CD4-positive, alpha-beta memory T cell (primary cell): ENCODE results near the gene SMC3. TPM values are rescaled to one million over a fixed set of nuclear protein-coding genes. Genes with fewer than 3 reads are reported as not detected.
A peak's percentile ranks its signal among the peaks of the same experiment; 100 is the strongest.
"Not testable (repeated sequence)": the region's sequence is repeated elsewhere in the genome, so short reads cannot be mapped to it uniquely, and the experiment has no call there.

Source experiments
- CTCF ChIA-PET: fragments of 350-600 bp; sonication (Branson Sonifier 250); formaldehyde crosslinking; loops from one replicate; lab custom pipeline; 2021; ENCODE audit warnings: inconsistent platforms; ENCODE audit not compliant: partially characterized antibody; lab: Charles Lee
- POLR2A ChIA-PET: fragments of 350-600 bp; sonication (Branson Sonifier 250); formaldehyde crosslinking; loops from one replicate; lab custom pipeline; 2021; ENCODE audit not compliant: partially characterized antibody; lab: Charles Lee
- DNase-seq, 5 donors: peaks; one replicate each; pipeline versions ENCODE4 v3.0.0 to v3.0.0-alpha.2; 2020 to 2022; ENCODE audit warnings: mixed read lengths in 1 of 5
- H3K27ac ChIP-seq: one replicate; pipeline ENCODE4 v1.7.0; 2013; ENCODE audit warnings: low read depth, low read length
- H3K27me3 ChIP-seq: 2 replicates; pipeline ENCODE4 v1.7.0; 2013; ENCODE audit warnings: mild to moderate bottlenecking, low read length, moderate library complexity; ENCODE audit not compliant: insufficient read depth
- H3K36me3 ChIP-seq: 2 replicates; pipeline ENCODE4 v1.7.0; 2013; ENCODE audit warnings: mild to moderate bottlenecking, low read length, moderate library complexity; ENCODE audit not compliant: insufficient read depth
- H3K4me1 ChIP-seq: 2 replicates; pipeline ENCODE4 v1.7.0; 2013; ENCODE audit warnings: mild to moderate bottlenecking, low read length, moderate library complexity; ENCODE audit not compliant: insufficient read depth
- H3K4me3 ChIP-seq, 2 donors: one replicate each; pipeline ENCODE4 v1.7.0; 2013; ENCODE audit warnings: low read length in 2 of 2, mild to moderate bottlenecking in 1 of 2
- H3K9me3 ChIP-seq, 2 donors: one replicate each; pipeline ENCODE4 v1.7.0; 2013; ENCODE audit warnings: low read length in 2 of 2, control low read depth in 1 of 2; ENCODE audit not compliant: control insufficient read depth in 1 of 2
- H3K27ac Mint-ChIP-seq, 7 donors: one replicate each; pipeline ENCODE4 v1.8.0; 2020 to 2021; ENCODE audit warnings: mixed read lengths in 7 of 7, mild to moderate bottlenecking in 6 of 7, inconsistent platforms in 3 of 7, moderate library complexity in 3 of 7
- H3K27me3 Mint-ChIP-seq, 2 donors: one replicate each; pipeline ENCODE4 v1.8.0; 2020 to 2021; ENCODE audit warnings: mixed read lengths in 2 of 2
- H3K36me3 Mint-ChIP-seq, 2 donors: one replicate each; pipeline ENCODE4 v1.8.0; 2020 to 2021; ENCODE audit warnings: mixed read lengths in 2 of 2, inconsistent platforms in 1 of 2, mild to moderate bottlenecking in 1 of 2
- H3K4me1 Mint-ChIP-seq, 4 donors: one replicate each; pipeline ENCODE4 v1.8.0; 2020 to 2021; ENCODE audit warnings: mixed read lengths in 4 of 4, mild to moderate bottlenecking in 1 of 4
- H3K4me3 Mint-ChIP-seq, 8 donors: one replicate each; pipeline ENCODE4 v1.8.0; 2020 to 2021; ENCODE audit warnings: mixed read lengths in 8 of 8, mild to moderate bottlenecking in 7 of 8, moderate library complexity in 6 of 8, inconsistent platforms in 3 of 8
- H3K9me3 Mint-ChIP-seq, 8 donors: one replicate each; pipeline ENCODE4 v1.8.0; 2020 to 2021; ENCODE audit warnings: mixed read lengths in 8 of 8, mild to moderate bottlenecking in 5 of 8, inconsistent platforms in 3 of 8, moderate library complexity in 1 of 8
- intact Hi-C: fragments of 100-400 bp; cut with micrococcal nuclease; formaldehyde crosslinking; loops from one replicate; pipeline ENCODE4 v1.15.1; 2023
- polyA plus RNA-seq, 2 donors: library from polyadenylated mRNA; unstranded; fragments of 300-500 nt; fragmentation: Illumina TruSeq; gene quantifications; one replicate each; pipeline ENCODE4 v1.2.3, GENCODE V29; 2021
- total RNA-seq, 2 experiments: library from RNA; stranded (reverse); gene quantifications; one replicate each; pipeline ENCODE4 v1.2.3, GENCODE V29; 2021

SMC3 gene
- total and polyA plus RNA-seq, 4 experiments from 2014 or later: 43.8 to 96.1 (median 56.4) TPM

DNA sequence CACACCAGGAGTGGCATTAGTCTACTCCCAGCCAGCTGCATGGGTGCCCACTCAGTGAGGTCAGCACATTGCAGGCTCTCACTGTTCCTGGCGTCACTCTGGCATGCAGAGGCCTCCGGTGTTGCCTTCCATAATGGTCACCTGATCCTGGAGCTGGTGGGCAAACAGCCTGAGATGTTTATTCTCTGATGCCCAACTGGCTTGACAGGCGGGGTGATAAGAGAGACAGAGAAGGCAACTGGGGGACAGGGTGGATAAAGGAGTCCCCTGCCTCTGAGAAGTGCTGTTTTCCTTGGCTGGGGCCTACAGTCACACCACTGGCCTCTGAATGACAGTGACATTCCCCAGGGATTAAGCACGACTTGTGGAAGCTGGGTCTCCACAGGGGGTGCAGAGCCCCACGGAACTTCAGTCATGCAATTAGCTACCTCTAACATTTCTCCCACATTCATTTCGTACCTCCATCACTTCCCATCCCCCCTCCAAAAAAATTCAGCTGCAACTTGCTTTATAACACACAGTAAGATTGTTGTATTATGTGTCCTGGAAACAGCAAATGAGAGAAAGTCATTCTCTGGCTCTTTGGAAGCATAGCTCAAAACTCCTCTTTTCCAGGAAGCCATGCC is 69.5 kb downstream of the SMC3 start:
- H3K9me3 Mint-ChIP-seq: no peaks in the 10 kb centered on the region
- Histone ChIP-seq H3K4me3 (no peak overlapping the region), H3K27me3 (peaks cover 3% of the 10 kb centered on the region), H3K36me3 (no peaks in the 10 kb centered on the region), H3K9me3 (no peaks in the 10 kb centered on the region), H3K27ac (no peak overlapping the region), H3K4me1 (peaks cover 15% of the 10 kb centered on the region)
- intact Hi-C loops: no loop called here
- H3K27ac Mint-ChIP-seq: no peak overlapping the region
- DNase-seq: no peak
- ChIA-PET POLR2A (no interaction called here), CTCF (interaction anchor here (1.3 kb wide), 1 partner anchor 35 kb away, joined by 3 read pairs; no protein-coding TSS in a partner anchor)
- H3K4me1 Mint-ChIP-seq: peaks cover 10 to 18% (median 12%) of the 10 kb centered on the region in 4 donors
- H3K27me3 Mint-ChIP-seq: peaks cover 12 to 20% of the 10 kb centered on the region in 2 donors
- no peak overlapping the region for H3K4me3 Mint-ChIP-seq
- no peaks in the 10 kb centered on the region for H3K36me3 Mint-ChIP-seq

DNA sequence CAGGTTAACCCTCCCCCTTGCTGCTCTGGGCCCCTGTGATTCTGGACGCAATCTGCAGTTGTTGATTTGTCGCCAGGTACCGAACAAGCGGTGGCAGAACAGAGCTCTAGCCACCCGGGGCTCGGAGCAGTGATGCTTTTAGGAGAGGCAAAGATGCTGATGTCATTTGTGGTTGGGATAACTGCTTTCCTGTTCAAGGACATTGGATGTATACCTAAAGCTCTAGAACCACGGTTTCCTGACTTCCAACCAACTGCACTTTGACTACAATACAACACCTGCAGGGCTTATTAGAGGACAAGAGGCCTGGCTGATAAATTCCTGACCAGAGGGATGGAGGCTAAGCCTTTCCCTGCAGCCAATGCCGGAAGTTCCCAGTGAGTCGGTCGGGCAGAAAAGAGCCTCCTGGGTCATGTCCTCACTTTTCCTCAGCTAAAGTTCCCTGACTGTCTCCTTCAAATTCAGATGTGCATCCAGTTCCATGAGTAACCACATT is 70.1 kb downstream of the SMC3 start:
- peaks cover 16 to 26% of the 10 kb centered on the region in 2 donors for H3K27me3 Mint-ChIP-seq
- intact Hi-C loops: no loop called here
- Histone ChIP-seq H3K4me1 (peaks cover 18% of the 10 kb centered on the region), H3K9me3 (no peaks in the 10 kb centered on the region), H3K27ac (no peak overlapping the region), H3K27me3 (peaks cover 9% of the 10 kb centered on the region), H3K4me3 (no peak overlapping the region), H3K36me3 (no peaks in the 10 kb centered on the region)
- no peak overlapping the region for H3K27ac Mint-ChIP-seq
- DNase-seq: no peak
- H3K4me1 Mint-ChIP-seq: peaks cover 14 to 24% (median 16%) of the 10 kb centered on the region in 4 donors
- H3K4me3 Mint-ChIP-seq: no peak overlapping the region
- peaks cover 0 to 1% (median 0%) of the 10 kb centered on the region in 8 donors for H3K9me3 Mint-ChIP-seq
- ChIA-PET POLR2A (no interaction called here), CTCF (interaction anchor here (1.3 kb wide), 1 partner anchor 35 kb away, joined by 3 read pairs; no protein-coding TSS in a partner anchor)
- no peaks in the 10 kb centered on the region for H3K36me3 Mint-ChIP-seq

DNA sequence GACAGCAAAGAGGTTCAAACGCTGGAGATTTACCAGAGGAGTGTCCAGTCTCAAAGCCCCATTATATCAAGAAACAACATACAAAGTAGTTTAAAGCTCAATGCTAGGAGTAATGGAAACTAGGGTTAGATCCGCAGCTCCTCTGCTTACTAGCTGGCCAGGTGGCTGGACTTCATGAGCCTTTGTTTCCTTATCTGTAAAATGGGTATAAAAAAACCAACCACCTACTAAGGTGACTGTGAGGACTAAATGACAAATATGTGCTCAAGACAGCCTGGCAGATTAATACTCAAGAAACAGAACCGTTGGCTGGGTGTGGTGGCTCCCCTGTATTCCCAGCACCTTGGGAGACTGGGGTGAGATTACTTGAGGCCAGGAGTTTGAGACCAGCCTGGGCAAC is 70.8 kb downstream of the SMC3 start:
- Mint-ChIP-seq H3K27ac (no peak overlapping the region), H3K9me3 (peaks cover 0 to 4% (median 0%) of the 10 kb centered on the region in 8 donors), H3K36me3 (no peaks in the 10 kb centered on the region), H3K4me1 (peaks cover 19 to 31% (median 21%) of the 10 kb centered on the region in 4 donors), H3K27me3 (peaks cover 22 to 32% of the 10 kb centered on the region in 2 donors), H3K4me3 (no peak overlapping the region)
- Histone ChIP-seq H3K36me3 (no peaks in the 10 kb centered on the region), H3K4me1 (peaks cover 25% of the 10 kb centered on the region), H3K27ac (no peak overlapping the region), H3K27me3 (peaks cover 16% of the 10 kb centered on the region), H3K9me3 (no peaks in the 10 kb centered on the region), H3K4me3 (no peak overlapping the region)
- no peak for DNase-seq
- ChIA-PET POLR2A (no interaction called here), CTCF (interaction anchor here (1.3 to 1.6 kb wide), 2 partner anchors 28 to 34 kb away, joined by 3 to 4 read pairs; no protein-coding TSS in a partner anchor)
- intact Hi-C loops: no loop called here

DNA sequence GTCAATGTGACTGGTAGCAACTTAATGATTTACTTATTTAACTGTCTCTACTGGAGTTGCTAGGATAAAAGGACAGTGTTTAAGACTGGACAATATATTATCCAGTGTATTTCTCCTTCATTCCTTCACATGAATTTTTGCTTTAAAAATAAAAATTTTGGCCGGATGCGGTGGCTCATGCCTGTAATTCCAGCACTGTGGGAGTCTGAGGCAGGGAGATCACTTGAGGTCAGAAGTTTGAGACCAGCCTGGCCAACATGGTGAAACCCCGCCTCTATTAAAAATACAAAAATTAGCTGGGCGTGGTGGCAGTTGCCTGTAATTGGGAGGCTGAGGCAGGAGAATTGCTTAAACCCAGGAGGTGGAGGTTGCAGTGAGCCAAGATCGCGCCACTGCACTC is 71.6 kb downstream of the SMC3 start:
- H3K36me3 Mint-ChIP-seq, H3K27ac Mint-ChIP-seq, intact Hi-C loops, H3K4me3 ChIP-seq, H3K4me3 Mint-ChIP-seq, H3K27ac ChIP-seq, DNase-seq, H3K9me3 ChIP-seq, POLR2A ChIA-PET, H3K9me3 Mint-ChIP-seq, H3K36me3 ChIP-seq: not testable (repeated sequence)
- Mint-ChIP-seq H3K4me1 (peaks cover 20 to 33% (median 23%) of the 10 kb centered on the region in 4 donors), H3K27me3 (peaks cover 24 to 32% of the 10 kb centered on the region in 2 donors)
- Histone ChIP-seq H3K27me3 (peaks cover 18% of the 10 kb centered on the region), H3K4me1 (peaks cover 29% of the 10 kb centered on the region)
- CTCF ChIA-PET: interaction anchor here (1.3 to 1.6 kb wide), 2 partner anchors 28 to 34 kb away, joined by 3 to 4 read pairs; no protein-coding TSS in a partner anchor

DNA sequence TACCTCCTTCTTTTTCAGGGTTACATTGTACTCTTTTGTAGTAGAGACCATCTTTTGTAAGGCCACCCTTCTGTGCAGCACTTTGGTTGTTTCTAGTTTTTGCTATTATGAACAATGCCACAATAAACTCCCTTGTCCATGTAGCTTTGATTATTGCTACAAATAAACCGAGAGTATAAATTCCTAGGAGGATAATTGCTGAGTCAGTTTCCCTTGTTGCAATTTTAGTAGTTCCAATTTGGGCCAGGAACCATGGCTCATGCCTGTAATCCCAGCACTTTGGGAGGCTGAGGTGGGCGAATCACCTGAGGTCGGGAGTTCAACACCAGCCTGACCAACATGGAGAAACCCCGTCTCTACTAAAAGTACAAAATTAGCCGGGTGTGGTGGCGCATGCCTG is 72.4 kb downstream of the SMC3 start:
- H3K4me3 ChIP-seq, H3K36me3 ChIP-seq, H3K36me3 Mint-ChIP-seq, H3K27ac ChIP-seq, DNase-seq, POLR2A ChIA-PET, H3K9me3 ChIP-seq, intact Hi-C loops, H3K27ac Mint-ChIP-seq, H3K9me3 Mint-ChIP-seq, H3K4me3 Mint-ChIP-seq: not testable (repeated sequence)
- H3K27me3 Mint-ChIP-seq: peaks cover 25 to 32% of the 10 kb centered on the region in 2 donors
- H3K4me1 Mint-ChIP-seq: peaks cover 20 to 35% (median 26%) of the 10 kb centered on the region in 4 donors
- Histone ChIP-seq H3K27me3 (peaks cover 24% of the 10 kb centered on the region), H3K4me1 (peaks cover 29% of the 10 kb centered on the region)
- CTCF ChIA-PET: interaction anchor here (0.6 to 1.6 kb wide), 4 partner anchors 8 to 32 kb away, joined by 3 read pairs; no protein-coding TSS in a partner anchor

DNA sequence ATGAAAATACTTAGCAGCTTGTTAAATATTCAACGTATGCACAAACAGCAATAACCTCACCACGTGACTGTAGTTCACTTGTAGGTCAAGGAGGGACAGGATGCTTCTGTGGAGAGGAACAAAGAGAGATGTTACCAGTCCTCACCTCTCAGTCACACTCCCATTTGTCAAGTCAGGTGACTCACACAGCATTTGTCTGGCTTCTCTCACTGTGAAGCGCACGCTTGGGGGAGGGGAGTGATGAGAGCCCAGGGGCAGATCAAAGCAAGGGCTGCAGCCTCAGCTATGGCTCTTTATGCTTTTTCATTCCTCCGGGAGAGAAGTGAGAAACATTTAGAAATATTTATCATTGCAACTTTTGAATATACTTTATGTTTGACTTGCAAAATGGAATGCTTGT is 73.8 kb downstream of the SMC3 start:
- H3K27ac Mint-ChIP-seq: no peak overlapping the region
- POLR2A ChIA-PET: interaction anchor here (0.7 kb wide), 1 partner anchor 14 kb away, joined by 5 read pairs; no protein-coding TSS in a partner anchor
- peak in 4 of 5 donors; percentile 17 to 64 (median 32) for DNase-seq

More for the DNA sequence above, 73.8 kb downstream of the SMC3 start:
- Histone ChIP-seq H3K4me3 (no peak overlapping the region), H3K9me3 (no peaks in the 10 kb centered on the region), H3K27me3 (peaks cover 36% of the 10 kb centered on the region), H3K36me3 (no peaks in the 10 kb centered on the region), H3K27ac (no peak overlapping the region), H3K4me1 (peaks cover 29% of the 10 kb centered on the region)
- peaks cover 33 to 38% of the 10 kb centered on the region in 2 donors for H3K27me3 Mint-ChIP-seq
- no peaks in the 10 kb centered on the region for H3K36me3 Mint-ChIP-seq
- intact Hi-C loops: no loop called here
- H3K4me3 Mint-ChIP-seq: peak overlapping the region in 6 of 8 donors; percentile 9 to 85 (median 47)
- peaks cover 0 to 4% (median 0%) of the 10 kb centered on the region in 8 donors for H3K9me3 Mint-ChIP-seq
- CTCF ChIA-PET: interaction anchor here (1.0 to 2.1 kb wide), 3 partner anchors 18 to 32 kb away, joined by 4 to 8 read pairs (median 4); no protein-coding TSS in a partner anchor
- peaks cover 20 to 40% (median 27%) of the 10 kb centered on the region in 4 donors for H3K4me1 Mint-ChIP-seq
